GM18526 (cell line): ENCODE results near the gene GPBAR1.
A peak's percentile ranks its signal among the peaks of the same experiment; 100 is the strongest.

ENCODE experiments used
- POLR2A ChIP-seq: IDR thresholded peaks from 3 replicates; pipeline ENCODE4 v1.6.1; 2011; ENCODE audit not compliant: insufficient read length; ENCODE audit errors: extremely low read depth

Gene GPBAR1

DNA sequence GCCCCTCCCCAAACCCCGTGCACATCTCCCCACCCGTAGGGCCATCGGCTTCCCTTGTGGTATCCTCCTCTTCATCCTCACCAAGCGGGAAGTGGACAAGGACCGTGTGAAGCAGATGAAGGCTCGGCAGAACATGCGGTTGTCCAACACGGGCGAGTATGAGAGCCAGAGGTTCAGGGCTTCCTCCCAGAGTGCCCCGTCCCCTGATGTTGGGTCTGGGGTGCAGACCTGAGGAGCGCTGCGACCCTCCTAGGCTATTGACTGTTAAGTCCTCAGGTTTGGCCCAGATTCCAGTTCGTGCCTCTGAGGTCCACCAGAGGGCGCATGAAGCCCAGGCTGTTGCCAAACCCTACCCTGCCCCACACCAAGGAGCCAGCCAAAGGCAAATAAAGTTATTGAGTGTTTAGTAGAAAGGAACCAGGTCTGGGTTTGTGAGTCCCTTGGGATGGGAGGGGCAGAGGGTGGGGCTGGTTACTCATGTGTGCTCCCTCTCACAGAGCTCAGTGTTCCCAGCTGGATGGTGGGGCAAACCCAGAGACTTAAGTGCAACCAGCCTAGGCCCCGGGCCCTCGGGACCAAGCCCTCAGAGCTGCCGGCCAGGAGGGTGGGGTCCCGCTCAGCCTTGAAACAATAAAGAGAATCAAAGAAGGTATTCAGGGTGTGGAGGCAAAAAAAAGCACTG, 11.9 kb downstream of the GPBAR1 start:
- TF ChIP-seq POLR2A, result no peak

DNA sequence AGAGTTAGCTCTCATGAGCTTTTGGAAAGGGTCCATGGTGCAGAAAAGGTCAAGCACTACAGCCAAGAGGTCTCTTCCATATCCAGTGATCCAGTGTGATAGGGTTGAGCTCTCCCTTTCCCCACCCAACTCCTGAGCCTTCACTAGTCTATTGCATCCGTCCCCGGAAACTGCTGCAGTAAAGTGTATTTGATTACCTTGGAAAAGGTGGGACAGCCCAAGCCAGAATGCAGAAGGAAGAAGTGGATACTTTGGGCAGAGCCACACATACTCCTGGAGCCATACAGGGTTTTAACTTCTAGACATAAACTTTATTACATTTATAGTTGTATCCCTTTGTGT, 13.1 kb downstream of the GPBAR1 start:
- TF ChIP-seq POLR2A, result no peak

GRCh38 chr2:218274586-218274985, 13.8 kb downstream of the GPBAR1 start:
- no peak for TF ChIP-seq POLR2A

- no peak for TF ChIP-seq POLR2A
Measured at GRCh38 chr2:218275371-218276072, 14.7 kb downstream of the GPBAR1 start.

DNA sequence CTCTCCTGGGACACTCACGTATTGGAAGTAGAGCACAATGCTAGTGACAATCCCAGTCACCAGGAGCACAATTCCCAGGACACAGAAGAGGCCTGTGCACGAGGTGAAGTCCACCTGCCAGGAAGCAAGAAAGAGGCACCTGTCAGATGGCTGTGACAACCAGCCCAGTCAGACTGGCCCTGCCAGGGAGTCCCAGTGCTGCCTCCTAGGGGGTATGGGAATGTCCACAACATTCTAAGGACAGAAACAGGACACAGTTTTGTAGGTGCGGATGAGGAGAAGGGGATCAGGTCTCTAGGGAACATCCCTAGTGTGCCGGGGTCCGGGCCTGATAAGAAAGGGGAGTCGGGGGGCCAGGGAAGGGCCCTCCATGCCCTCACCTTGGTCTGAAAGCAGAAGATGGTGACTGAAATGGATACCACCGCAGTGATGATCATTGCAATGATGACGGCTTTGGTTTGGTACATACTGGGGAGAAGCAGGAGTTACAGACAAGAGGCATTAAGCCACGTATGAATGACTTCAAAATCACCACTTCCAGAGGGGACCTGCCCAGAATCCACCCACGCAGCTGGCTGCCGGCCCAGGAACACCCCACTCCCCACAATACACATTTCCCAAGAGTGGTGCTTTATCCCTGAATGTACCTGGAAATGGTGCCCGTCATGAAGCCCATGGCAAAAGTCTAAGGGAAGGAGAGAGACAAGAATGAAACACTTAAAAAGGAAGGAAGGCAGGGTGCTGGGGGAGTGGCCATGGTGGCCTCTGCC, 16.4 kb downstream of the GPBAR1 start:
- TF ChIP-seq POLR2A, result no peak

DNA sequence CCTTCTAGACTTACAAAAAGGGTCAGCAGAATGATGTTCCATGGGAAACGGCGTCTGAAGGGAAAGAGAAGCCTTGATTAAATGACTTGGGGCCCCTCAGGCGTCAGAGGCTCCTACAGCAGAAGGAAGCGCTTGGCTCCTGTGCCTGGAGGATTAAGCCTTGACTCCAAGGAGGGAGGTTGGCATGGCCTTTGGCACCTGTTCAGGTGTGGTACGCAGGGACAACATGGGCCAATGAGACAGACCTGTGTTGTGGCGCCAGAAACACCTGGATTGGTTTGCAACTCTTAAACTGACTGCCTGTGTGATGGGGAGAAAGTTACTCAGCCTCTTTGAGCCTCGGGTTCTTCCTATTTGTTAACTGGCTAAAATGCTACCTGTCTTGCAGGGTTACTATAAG, 17.1 kb downstream of the GPBAR1 start:
- no peak for TF ChIP-seq POLR2A

- no peak for TF ChIP-seq POLR2A
Measured at GRCh38 chr2:218278531-218279360, 17.9 kb downstream of the GPBAR1 start.

DNA sequence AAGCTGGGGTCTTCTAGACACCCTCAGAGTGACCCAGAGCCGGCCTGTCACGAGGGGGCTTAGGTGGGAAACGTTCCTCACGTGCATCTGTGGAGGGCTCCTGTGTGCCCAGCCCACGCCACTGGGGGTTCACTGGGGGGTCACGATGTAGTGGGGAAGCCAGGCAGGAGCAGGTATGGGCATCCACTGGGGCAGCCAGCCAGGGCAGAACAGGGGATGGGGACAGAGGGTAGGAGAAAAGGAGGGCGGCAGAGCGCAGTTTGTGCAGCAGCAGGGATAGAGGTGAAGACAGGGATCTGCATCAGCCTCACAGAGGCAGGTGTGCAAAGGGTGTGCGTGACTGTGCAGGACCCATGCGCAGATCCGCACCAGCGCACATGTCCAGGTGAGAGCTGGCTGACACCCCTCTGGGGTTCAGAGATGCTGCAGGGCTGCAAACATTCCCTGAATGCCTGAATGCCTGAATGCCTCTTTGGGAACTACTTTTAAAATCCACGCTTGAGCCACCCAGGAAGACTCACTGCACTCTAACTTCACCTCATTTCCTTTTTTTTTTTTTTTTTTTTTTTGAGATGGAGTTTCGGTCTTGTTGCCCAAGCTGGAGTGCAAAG, 19.6 kb downstream of the GPBAR1 start:
- TF ChIP-seq POLR2A, result no peak

DNA sequence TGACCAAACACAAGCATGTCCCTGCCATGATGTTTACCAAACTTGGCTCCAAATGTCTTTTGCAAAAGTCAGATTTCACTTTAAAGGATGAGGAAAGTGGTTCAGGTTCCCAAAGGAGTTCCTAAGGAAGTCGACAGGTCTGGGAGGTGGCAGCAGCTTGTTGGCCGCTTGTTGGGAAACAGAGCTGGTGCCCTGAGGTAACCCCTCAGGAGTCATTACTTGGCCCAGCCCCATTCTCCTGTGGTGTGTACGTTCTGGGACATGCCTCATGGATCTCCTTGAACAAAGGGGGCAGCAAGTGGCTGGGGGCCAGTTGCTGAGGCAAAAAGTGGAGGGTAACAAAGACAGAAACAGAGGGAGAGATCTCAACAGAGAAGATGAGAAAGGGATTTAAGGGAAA, 20.6 kb downstream of the GPBAR1 start:
- TF ChIP-seq POLR2A, result no peak

DNA sequence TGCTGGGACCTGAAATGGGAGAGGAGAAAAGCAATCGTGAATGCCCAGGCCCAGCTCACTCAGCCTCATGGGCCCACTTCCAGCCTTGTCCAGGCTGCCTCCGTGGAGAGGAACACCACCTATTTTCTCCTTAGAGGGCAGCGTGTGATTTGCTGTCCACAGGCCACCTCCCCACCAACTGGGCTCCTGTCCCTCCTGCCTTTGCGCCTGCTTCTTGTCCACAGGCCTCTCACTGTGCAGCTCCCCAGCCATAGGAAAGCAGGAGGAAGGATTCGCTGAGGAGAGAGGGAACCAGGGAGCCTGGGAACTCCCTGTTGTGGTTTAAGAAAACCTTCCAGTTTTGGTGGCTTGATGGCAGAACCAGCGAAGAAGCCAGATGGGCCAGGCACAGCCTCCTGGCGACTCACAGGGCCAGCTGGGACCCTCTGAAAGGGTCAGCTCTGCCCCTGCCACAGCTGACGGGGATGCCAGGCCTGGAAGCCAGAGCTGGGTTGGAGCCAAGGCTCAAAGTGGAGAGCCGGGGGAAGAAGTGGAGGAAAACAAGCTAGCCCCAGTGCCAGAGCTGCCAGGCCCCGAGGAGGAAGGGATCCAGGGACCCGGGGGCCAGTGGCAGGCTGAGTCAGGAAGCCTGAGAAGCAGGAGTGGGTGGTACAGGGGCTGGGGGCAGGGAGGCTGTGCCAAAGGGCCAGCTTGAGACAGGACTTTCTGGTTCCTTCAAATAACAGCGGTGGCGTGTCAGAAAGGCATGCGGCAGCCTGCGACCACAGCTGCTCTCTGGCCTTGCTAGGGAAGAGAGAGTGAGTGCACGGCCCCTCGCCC, 21.6 kb downstream of the GPBAR1 start:
- no peak for TF ChIP-seq POLR2A

- no peak for TF ChIP-seq POLR2A
Measured at GRCh38 chr2:218284106-218284811, 23.4 kb downstream of the GPBAR1 start.

DNA sequence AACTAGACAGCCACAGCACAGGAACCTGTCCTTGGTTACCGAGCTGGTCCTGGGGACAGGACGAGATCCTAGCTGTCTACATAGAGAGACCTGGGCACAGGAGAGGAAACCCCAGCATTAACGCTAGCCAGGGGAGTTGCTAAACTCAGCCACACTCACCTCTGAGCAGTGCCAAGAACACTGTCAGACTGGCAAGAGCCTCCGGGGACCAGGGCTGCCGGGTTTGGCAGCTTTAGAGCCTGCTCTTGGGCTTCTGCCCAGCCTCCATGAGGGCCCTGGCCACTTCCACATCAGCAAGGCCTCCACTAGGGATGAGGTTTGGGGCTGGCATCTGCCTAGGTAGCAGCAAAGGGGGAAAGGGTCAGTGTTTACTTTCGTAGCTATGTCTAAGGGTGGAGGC, 24.8 kb downstream of the GPBAR1 start:
- TF ChIP-seq POLR2A, result no peak

GRCh38 chr2:218286570-218287459, 26.0 kb downstream of the GPBAR1 start:
- peak; percentile 40 for TF ChIP-seq POLR2A
